Measurements from ENCODE around the gene CELF1.

Gene CELF1

DNA sequence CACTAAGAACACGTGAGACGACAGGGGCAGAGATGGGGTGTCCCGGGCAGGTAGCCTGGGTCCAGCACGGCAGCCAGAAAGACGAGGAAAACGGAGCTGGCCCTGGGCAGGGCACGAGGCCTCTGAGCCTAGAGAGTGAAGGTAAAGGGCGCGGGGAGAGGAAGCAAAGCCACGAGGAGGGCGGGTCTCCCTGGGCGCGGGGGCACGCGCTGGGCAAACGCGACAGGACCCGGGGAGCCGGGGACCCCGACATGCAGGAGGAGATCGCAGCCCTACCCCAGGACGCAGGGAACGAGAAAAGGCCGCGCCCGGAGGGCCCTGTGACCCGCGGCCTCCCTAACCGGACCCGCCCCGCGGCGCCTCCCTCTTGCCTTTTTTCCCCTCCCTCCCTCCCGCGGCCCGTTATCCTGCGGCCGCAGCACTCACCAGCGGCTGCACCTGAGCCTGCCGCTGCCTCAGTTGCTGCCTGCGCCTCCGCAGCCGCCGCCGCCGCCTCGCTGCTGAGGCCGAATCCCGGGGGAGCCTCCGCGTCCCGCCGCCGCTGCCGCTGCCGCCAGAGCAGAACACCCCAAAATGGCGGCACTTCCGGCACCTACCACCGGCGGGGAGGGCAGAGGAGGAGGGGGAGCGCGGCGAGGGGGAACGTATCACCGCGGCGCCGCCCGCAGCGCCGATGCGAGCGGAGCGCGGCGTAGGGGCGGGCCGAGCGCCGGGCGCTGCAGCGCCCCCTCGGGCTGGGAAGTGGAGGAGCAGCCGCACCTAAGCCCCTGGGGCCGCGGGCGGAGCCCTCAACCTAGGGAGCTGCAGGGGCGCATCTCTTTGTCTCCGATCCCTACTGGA is at the start of gene CELF1:
Gene CELF1, minus strand, starts transcription at position 567 of the 840 bp plus-strand sequence. CDS start 53,609 bp downstream, outside the sequence.
- DNase-seq: peak in 1 of 2 experiments; percentile 61

DNA sequence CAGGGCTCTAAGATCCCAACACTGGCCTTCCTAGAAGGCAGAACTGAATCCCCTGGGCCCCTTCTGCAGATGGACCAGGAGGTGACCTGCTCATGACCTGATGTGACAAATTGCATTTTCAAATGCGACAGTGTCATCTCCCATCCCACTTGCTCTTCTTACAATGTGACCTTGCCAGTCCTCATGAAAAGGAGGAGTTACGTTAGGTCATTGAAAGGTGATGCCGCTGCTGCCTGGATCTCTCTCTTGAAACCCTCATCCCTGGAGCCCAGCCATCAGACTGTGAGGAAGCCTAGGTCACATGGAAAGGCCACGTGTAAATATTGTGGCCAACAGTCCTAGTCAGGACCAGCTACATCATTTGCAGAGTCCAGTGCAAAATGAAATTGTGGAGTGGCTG is 47.0 kb upstream of the CELF1 start:
- no peak for DNase-seq

DNA sequence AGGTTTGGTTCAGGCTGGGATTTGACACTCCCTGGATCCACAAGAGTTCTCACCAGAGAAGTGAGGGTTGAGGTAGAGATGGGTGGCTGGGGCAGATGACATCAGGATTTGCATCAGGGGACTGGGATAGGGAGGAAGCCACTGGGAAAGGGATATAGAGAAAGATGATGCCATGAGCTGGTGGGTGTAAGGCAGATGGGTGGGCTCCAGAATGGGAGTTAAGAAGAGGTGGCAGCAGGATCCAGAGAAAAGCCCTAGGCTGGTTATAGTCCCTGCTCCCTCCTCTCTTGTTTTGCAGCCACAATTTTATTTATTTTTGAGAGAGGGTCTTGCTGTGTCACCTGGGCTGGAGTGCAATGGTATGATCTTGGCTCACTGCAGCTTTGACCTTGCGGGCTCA is 43.0 kb upstream of the CELF1 start:
- DNase-seq: no peak

- DNase-seq: no peak
Observed at GRCh38 chr11:47595029-47595428, 42.1 kb upstream of the CELF1 start.

GRCh38 chr11:47593934-47594855 is 41.3 kb upstream of the CELF1 start, which contains the start of gene C1QTNF4:
Gene C1QTNF4, minus strand, starts transcription at chr11:47594411. Its CDS starts 3,601 bp downstream, at chr11:47590810.
- DNase-seq: no peak

DNA sequence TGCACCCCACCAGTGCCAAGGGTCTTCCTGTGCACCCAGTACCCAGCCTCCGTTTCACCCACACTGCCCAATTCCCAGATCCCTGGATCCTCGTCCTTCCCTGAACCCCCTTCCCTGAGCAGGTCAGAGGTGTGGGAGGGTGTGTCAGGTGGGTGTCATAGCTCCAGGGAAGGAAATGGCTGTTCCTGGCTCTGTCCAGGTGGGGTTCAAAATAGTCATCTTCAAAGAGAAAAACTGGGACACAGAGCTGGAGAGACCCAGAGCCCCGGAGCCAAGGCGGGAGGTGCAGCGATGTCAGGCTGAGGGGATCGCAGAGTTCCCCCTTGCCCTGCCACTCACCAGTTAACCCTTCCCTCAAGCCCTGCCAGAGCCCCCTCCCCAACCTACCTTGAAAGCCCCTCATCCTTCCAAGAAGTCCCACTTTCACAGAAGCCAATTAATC is 40.6 kb upstream of the CELF1 start:
- no peak for DNase-seq

DNA sequence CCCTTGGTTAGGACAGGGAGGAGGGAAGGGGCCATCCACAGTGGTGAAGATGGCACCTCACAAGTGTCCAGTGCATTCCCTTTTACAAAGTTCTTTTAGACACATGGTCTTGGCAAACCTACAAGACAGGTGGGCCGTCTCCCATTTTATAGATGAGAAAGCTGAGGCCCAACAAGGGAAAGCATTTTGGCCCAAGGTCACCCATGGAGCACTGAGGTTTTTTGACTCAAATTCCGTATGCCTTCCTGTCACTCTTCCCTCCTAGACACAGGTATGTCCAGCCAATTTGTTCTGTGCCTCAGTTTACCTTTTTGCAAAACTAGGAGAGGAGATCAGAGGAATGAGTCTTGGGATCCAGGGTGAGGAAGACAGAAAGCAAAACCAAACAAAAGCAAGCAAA is 40.0 kb upstream of the CELF1 start:
- DNase-seq: no peak

DNA sequence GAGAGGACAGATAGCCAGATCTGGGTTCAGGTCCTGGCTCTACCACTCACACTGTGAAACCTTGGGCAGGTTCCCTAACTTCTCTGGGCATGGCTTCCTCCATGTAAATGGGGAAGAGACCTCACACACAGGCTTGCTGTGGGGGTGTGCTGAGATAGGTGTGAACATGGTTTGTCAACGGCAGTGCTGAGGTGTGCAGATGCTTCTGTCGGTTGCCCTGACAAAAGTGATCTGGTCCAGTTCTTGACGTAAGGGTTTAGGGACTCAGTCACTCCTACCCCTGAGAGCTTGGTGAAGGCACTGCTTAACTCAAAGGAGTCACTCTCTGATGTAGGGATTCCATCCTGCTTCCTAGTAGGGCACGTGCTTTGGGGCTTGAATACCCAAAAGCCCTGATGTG is 39.3 kb upstream of the CELF1 start:
- no peak for DNase-seq

DNA sequence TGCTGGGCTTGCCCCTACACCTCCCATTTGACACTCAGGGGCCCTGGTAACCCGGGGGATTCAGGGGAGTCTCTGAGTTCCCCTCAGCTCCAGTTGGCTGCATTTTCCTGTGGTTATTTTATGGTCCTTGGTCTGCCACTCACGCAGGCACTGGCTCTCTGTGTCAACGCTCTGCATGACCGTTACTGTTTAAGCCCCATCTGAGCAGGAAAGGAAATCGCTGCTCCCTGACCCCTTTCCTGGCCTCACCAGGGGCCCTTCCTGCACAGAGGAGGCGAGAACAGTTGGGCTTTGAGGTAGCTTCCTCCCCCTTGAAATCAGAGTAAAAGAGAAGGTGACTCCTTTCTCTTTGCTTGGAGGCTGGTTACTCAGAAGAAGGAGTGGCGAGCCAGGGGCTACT is 38.8 kb upstream of the CELF1 start:
- no peak for DNase-seq

- DNase-seq: no peak
Observed at GRCh38 chr11:47589977-47590861, 37.3 kb upstream of the CELF1 start.

DNA sequence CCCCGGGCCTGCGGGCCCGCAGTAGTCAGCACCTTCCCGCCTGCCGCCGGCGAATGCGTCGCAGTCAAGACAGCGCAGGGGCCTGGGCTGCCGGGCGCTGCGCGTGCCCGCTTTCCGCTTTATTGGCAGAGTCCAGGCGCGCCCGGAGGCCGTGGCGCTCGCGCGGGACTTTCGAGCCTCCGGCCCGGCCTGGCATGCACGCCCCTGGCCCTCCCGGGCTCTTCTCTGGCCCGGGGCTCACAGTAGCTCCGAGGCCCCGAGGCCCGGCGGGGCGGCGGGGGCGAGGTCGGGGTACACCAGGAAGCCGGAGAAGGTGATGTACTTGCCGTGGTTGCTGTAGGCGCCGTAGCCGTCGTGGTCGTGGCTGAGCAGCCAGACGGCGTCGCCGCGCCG is 36.6 kb upstream of the CELF1 start:
- no peak for DNase-seq

DNA sequence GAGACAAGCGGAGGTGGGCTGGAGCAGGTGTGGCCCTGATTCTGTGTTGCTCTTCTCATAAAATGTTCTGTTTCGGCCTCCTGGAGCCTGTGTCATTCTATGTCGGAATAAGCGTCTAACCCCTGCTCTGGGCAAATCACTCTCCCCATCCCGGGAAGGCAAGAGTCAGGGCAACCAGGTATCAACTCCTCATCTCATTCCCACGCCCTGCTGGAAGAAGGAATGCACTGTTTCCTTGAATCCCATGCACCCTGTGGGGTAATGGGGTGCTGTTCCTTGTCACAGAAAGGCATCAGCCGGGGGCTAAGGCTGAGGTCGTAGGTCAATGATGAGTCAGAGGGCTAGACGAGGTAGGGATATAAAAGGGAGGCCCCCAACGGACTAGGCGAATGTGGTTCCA is 36.2 kb upstream of the CELF1 start:
- DNase-seq: no peak

DNA sequence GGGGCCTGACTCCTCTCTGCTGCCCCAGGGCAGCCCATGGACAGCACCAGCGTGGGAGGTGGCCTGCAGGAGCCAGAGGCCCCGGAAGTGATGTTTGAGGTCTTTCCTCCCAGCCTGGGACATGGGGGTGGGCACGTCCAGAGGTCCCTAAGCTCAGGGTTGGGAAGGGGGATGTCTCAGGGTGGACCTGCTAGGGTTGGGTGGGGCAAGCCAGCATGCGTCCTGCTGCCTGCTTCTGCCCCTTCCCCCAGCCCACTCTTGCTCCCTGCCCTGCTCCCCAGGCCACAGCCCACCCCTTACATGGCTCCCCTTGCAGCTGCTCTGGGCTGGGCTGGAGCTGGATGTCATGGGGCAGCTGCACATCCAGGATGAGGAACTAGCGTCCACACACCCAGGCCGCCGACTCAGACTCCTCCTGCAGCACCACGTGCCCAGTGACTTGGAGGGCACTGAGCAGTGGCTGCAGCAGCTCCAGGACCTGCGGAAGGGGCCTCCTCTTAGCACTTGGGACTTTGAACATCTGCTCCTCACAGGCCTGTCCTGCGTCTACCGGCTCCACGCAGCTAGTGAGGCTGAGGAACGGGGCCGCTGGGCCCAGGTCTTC is 34.9 kb upstream of the CELF1 start:
- no peak for DNase-seq

DNA sequence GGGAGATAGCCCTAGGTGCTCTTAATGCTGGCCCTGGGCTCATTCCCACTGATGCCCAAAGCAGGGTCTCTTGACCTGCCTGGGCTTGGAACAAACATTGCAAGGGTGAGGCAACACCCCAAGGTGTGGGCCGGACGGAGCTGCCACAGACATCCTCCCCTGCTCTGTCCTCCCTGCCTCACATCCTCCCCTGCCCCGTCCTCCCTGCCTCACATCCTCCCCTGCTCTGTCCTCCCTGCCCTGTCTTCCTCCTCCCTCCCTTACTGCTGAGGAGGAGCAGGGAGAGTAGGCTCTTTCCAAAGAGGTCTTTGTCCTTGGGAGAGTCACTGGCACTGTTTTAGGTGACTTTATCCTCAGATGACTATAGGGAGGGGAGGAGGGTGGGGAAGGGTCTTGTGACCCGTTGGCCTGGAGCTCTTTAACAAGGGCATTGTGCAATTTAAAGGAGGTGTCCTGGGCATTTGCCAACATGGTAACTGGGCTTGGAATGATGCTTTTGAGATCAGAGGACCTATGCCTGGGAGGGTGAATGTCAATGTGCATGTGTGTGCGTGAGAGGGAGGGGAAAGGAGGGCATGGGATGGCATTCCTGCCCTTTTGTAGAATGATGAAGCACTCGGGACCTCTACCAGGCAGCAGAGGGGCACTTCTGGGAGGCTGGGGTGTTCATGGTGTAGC is 34.2 kb upstream of the CELF1 start:
- no peak for DNase-seq

GRCh38 chr11:47586098-47586855 is 33.3 kb upstream of the CELF1 start, which contains the start of gene FAM180B:
Gene FAM180B, plus strand, starts transcription at chr11:47586678. Its CDS starts 91 bp downstream, at chr11:47586769.
- DNase-seq: no peak

- DNase-seq: no peak
Observed at GRCh38 chr11:47583844-47584243, 30.9 kb upstream of the CELF1 start.

- peak in 1 of 2 experiments; percentile 83 for DNase-seq
Observed at GRCh38 chr11:47578524-47579494, 25.9 kb upstream of the CELF1 start, which contains the start of the genes KBTBD4 and NDUFS3. Gene KBTBD4, minus strand, starts transcription at chr11:47578970. Its CDS starts 19 bp downstream, at chr11:47578951. Gene NDUFS3, plus strand, starts transcription at chr11:47579074. Its CDS starts 18 bp downstream, at chr11:47579092.

DNA sequence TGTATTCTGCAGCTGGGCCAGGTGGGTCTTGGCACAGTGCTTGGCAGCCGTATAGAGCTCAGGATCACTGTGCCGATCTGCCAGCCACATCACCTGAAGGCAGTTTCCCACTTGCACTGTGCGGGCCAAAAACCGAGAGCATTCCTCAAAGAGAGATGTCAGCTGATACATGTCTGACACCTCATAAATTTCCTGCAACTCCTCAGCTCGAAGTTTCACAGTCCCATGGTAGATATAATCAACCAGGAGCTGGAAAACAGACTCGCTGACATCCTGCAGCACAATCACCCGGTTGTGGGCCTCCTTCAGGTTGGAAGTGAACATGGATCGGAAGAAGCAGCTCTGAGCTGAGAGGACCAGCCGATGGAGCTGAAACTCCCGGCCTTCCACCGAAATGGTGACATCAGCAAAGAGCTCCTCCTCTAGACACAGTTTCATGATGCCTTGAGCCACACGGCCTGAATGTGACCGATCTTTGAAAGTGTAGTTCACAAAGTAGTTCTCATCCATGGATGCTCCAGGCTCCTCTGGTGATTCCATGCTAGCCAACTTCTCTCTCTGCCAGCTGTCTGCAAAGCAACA is 24.6 kb upstream of the CELF1 start:
- DNase-seq: no peak

DNA sequence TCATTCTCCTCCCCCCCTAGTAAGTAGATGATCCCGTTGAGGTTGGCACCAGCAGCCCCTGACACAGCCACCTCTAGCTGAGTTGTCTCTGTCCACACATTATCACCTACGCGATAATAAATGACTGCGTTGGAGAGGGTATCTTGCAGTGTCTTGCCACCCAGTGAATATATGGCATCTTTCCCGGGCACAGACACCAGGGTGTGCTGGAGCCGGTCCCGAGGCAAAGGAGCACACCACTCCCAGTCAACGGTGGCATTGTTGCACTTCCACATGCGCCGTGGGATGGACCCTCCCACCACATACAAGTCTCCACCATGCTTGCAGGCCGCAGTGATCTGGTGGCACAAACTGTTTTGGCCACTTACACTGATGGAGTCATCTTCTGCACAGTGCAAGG is 20.4 kb upstream of the CELF1 start:
- no peak for DNase-seq
